ENCODE measurements around the gene LINC01488.

Gene LINC01488

DNA sequence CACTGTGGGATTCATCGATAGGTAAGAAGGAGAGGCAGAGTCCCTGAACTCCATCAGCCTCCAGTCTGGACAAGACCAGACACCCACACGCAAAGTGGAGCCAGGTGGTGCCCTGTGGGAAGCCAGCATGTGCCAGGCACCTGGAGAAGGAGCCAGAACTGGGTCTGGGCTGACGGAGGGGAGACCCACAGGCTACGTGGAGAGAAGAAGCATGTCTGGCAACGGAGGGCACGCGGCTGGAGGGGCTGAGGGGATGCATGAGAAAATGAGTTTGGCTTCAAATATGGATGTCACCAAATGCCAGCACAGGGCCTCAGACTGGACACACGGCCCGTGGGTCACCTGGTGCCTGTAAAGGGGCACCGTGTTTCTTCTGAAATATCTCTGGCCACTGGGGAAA lies 55.7 kb downstream of the LINC01488 start:
- H3K4me3 ChIP-seq (ENCODE audit: control insufficient read depth, low read depth, low read length), result no peak overlapping the region
- no peak for DNase-seq (ENCODE audit: low read depth)
- TF ChIP-seq, protein P1, sequence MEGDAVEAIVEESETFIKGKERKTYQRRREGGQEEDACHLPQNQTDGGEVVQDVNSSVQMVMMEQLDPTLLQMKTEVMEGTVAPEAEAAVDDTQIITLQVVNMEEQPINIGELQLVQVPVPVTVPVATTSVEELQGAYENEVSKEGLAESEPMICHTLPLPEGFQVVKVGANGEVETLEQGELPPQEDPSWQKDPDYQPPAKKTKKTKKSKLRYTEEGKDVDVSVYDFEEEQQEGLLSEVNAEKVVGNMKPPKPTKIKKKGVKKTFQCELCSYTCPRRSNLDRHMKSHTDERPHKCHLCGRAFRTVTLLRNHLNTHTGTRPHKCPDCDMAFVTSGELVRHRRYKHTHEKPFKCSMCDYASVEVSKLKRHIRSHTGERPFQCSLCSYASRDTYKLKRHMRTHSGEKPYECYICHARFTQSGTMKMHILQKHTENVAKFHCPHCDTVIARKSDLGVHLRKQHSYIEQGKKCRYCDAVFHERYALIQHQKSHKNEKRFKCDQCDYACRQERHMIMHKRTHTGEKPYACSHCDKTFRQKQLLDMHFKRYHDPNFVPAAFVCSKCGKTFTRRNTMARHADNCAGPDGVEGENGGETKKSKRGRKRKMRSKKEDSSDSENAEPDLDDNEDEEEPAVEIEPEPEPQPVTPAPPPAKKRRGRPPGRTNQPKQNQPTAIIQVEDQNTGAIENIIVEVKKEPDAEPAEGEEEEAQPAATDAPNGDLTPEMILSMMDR (IDR thresholded peaks at IDR 0.05; ENCODE audit: control insufficient read depth, insufficient read depth, low read depth, low read length, missing control alignments), result no peak

DNA sequence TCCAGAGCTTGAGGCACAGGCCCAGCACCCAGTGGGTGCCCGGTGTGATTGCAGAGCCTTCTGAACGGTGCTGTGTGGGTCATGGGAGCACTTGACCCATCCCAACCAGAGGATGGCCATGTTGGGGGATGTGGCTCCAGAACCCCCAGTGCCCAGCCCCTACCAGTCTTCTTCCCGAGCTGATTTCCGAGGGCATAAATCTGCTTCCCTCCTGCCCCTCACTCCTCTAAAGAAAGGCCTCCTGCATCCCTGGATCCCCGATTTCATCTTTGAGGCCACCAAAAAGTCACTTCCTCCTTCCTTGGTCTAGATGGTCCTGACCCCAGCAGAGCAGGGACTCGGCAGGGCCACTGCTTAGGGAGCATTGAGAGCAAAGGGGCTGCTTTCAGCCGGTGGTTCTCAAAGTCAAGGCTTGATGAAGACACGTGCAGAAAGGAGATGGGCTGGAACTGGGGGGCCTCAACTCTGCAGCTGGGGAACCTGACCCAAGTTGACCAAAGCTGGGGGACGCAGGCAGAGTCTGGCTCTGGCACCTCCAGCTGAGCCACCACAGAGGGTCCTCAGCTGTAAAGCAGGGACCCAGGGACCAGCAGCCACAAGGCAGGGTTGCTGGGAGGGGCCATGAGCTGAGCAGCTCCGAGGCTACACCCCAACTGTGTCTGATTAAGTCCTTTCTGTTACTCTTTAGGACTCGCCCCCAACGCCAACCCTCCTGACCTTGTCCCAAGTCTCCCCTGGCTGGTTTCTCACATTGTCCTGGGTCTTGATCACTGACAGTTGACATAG lies 56.6 kb downstream of the LINC01488 start:
- H3K4me3 ChIP-seq (ENCODE audit: control insufficient read depth, low read depth, low read length), result no peak overlapping the region
- TF ChIP-seq, protein P1 (IDR thresholded peaks at IDR 0.05; ENCODE audit: control insufficient read depth, insufficient read depth, low read depth, low read length, missing control alignments), result no peak
- no peak for DNase-seq (ENCODE audit: low read depth)

GRCh38 chr11:69538854-69539253 lies 57.4 kb downstream of the LINC01488 start:
- no peak overlapping the region for H3K4me3 ChIP-seq (ENCODE audit: control insufficient read depth, low read depth, low read length)
- TF ChIP-seq, protein P1 (IDR thresholded peaks at IDR 0.05; ENCODE audit: control insufficient read depth, insufficient read depth, low read depth, low read length, missing control alignments), result no peak
- no peak for DNase-seq (ENCODE audit: low read depth)

GRCh38 chr11:69539416-69540117 lies 58.1 kb downstream of the LINC01488 start:
- TF ChIP-seq, protein P1 (IDR thresholded peaks at IDR 0.05; ENCODE audit: control insufficient read depth, insufficient read depth, low read depth, low read length, missing control alignments), result no peak
- H3K4me3 ChIP-seq (ENCODE audit: control insufficient read depth, low read depth, low read length), result no peak overlapping the region
- no peak for DNase-seq (ENCODE audit: low read depth)

GRCh38 chr11:69540118-69541000 lies 58.9 kb downstream of the LINC01488 start:
- DNase-seq (ENCODE audit: low read depth), result no peak

GRCh38 chr11:69541001-69541285 lies 59.5 kb downstream of the LINC01488 start:
- DNase-seq (ENCODE audit: low read depth), result no peak
- TF ChIP-seq, protein P1 (IDR thresholded peaks at IDR 0.05; ENCODE audit: control insufficient read depth, insufficient read depth, low read depth, low read length, missing control alignments), result no peak
- no peak overlapping the region for H3K4me3 ChIP-seq (ENCODE audit: control insufficient read depth, low read depth, low read length)

More at GRCh38 chr11:69540118-69541000, 58.9 kb downstream of the LINC01488 start:
- TF ChIP-seq, protein P1 (IDR thresholded peaks at IDR 0.05; ENCODE audit: control insufficient read depth, insufficient read depth, low read depth, low read length, missing control alignments), result no peak
- no peak overlapping the region for H3K4me3 ChIP-seq (ENCODE audit: control insufficient read depth, low read depth, low read length)

Data from AG09309 (cell line).